Neural cell (in vitro differentiated cells): ENCODE results near the gene CMTM5.

Experiments
- EP300 ChIP-seq: fragments of 450-650 bp; conservative IDR thresholded peaks from 2 replicates; pipeline ENCODE4 v1.6.1; 2014; ENCODE audit warnings: antibody characterized with exemption, mild to moderate bottlenecking, moderate library complexity; ENCODE audit not compliant: poor library complexity, severe bottlenecking
- POLR2AphosphoS5 ChIP-seq: IDR thresholded peaks from 2 replicates; pipeline ENCODE4 v1.6.1; 2012
- TF ChIP-seq, protein P1 (sequence below): fragments of 450-650 bp; IDR thresholded peaks from 2 replicates; pipeline ENCODE4 v1.5.1; 2014; ENCODE audit warnings: antibody characterized with exemption, mild to moderate bottlenecking, moderate library complexity; ENCODE audit not compliant: poor library complexity, severe bottlenecking

DNA sequence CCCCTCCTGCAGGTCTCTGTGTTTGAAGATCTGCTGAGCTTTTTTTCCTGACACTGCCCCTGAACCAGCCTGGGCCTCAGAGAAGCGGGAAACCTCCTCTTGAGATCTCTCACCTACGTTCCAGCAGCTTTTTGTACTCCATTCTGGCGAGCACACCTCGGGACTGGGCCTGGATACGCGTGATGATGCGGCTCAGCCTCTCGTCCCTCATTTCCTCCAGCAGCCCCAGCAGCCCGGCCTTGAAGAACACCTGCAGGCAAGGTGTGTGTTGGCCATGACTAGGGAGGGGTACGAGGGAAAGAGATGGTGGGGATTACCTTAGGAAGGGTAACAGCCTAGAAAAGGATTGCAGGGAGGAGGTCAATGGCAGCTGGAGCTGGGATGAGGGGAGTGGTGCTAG lies 48.3 kb downstream of the CMTM5 start:
- TF ChIP-seq, protein P1, sequence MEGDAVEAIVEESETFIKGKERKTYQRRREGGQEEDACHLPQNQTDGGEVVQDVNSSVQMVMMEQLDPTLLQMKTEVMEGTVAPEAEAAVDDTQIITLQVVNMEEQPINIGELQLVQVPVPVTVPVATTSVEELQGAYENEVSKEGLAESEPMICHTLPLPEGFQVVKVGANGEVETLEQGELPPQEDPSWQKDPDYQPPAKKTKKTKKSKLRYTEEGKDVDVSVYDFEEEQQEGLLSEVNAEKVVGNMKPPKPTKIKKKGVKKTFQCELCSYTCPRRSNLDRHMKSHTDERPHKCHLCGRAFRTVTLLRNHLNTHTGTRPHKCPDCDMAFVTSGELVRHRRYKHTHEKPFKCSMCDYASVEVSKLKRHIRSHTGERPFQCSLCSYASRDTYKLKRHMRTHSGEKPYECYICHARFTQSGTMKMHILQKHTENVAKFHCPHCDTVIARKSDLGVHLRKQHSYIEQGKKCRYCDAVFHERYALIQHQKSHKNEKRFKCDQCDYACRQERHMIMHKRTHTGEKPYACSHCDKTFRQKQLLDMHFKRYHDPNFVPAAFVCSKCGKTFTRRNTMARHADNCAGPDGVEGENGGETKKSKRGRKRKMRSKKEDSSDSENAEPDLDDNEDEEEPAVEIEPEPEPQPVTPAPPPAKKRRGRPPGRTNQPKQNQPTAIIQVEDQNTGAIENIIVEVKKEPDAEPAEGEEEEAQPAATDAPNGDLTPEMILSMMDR: no peak
- TF ChIP-seq EP300 (no peak), POLR2AphosphoS5 (no peak)
